ENCODE measurements around the gene EEPD1.
"Not testable (repeated sequence)": the region's sequence is repeated elsewhere in the genome, so short reads cannot be mapped to it uniquely, and the experiment has no call there.

The EEPD1 gene

DNA sequence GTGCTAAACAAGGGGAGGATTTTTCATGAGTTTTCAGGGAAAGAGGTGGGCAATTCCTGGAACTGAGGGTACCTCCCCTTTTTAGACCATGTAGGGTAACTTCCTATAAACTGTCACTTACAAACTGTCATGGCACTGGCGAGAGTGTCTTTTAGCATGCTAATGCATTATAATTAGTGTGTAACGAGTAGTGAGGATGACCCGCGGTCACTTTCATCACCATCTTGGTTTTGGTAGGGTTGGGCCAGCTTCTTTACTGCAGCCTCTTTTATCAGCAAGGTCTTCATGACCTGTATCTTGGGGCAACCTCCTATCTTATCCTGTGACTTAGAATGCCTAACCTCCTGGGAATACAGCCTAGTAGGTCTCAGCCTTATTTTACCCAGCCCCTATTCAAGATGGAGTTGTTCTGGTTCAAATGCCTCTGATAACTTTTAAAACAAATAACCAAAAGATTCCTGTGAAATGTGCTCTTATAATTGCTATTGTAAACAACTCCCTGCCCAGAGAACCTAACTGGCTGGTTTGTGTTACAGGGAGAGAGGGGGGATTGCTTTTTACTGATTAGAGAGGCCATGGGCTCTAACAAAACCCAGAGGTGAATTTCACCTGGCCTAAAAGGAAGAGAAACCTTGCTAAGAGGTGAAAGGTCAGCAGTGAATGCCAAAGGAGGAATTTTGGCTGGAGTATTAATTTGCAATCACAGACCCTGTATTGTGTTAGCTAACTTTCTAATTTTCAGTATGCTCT, 64.3 kb downstream of the EEPD1 start:
- DNase-seq, result no peak

DNA sequence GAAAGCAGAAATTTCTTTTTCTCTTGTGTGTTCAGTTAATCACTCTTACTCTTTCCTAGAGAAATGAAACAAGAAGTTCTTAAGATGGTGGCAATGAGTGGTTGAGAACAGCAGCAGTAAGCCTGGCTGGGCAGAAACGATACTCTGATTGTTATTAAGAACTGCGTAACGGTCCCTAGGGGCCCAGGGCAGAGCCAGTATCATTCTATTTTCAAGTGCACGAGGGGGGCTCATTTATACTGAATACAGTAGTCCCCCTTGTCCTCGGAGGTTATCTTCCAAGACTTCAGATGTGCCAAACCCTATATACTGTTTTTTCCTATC, 64.9 kb downstream of the EEPD1 start:
- no peak for DNase-seq

DNA sequence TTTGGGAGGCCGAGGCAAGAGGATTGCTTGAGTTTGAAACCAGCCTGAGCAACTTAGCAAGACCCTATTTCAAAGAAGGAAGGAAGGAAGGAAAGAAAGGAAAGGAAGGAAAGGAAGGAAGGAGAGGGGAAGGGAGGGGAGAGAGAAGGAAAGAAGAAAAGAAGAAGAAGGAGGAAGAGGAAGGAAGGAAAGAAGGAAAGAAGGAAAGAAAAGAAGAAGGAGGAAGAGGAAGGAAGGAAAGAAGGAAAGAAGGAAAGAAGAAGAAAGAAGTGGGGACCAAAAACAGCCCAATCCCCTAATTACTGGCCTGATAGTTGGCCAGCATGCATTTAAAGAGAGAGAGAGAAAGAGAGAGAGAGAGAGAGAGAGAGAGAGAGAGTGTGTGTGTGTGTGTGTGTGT, 66.4 kb downstream of the EEPD1 start:
- DNase-seq, result no peak

DNA sequence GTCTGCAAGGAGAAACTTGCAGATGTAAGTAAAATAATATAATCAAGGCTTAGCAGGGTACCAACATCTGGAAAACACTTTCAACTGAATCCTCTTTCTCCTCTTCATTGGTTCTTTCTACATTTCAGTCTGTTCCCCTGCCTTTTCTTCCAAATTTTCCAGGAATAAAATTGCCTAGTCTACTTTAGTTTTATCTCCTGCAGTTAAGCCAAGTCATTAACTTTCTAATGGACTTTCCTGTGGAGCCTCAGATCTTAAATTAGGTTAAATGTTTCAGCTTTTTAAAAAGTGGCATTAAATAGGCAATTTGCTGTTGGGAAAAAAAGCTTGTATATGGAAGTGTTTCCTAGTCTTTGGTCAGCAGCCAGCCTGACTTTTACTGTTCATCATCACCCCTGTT, 70.8 kb downstream of the EEPD1 start:
- DNase-seq, result no peak

DNA sequence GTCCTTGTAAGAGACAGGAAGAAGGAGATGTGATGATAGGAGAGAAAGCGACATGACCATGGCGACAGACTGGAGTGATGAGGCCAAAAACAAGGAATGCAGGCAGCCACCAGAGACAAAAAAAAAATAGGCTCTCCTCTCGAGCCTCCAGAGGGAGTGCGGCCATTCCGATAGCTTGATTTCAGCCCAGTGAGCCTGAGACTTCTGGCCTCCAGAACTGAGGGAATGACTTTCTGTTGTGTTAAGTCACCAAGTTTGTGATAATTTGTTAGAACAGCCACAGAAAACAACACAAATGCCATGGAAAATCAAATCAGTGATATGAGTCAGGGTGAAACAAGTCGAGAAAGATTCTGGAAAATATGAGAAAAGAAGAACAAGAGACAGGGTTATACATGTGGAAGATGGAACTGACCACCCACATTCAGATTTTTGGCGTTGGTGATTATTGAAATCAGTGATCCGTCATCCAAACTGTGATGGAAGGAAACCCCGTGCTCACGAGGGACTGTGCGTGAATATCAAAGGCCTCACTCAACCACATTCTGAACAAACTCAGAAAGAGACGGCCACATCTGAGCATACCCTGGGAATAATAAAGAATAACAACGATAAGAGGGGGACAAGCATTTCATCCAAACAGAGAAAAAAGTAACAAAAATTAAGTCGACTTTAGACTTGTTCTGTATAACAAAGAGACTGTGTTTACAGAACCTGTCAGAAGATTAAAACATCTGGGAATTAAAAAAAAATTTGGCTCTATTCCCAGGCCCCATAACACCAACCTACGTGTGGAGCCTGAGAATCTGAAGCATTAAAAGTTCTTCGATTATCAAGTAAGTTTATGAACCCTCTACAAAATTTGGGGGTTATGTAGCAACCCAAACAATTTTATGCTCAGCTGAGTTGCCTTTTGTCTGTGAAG, 72.1 kb downstream of the EEPD1 start:
- no peak for DNase-seq

DNA sequence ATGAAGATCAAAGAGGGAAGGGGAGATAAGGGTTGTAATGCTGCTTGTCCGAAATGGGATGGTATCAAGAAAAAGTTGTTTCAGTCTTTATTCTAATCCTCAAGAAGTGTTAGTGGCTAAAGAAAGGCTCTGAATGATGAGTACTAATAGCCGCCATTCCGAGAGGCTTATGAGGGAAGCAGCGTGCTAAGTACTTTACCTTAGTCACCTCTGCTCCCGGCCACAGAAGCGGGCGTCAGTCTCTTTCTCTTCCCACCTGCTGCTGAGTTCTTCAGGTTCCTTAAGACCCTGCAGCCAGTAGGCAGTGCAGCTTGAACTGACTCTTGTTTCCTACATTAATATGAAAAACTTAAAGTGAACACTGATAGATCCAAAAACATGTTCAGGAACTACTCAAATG, 73.1 kb downstream of the EEPD1 start:
- DNase-seq, result no peak

DNA sequence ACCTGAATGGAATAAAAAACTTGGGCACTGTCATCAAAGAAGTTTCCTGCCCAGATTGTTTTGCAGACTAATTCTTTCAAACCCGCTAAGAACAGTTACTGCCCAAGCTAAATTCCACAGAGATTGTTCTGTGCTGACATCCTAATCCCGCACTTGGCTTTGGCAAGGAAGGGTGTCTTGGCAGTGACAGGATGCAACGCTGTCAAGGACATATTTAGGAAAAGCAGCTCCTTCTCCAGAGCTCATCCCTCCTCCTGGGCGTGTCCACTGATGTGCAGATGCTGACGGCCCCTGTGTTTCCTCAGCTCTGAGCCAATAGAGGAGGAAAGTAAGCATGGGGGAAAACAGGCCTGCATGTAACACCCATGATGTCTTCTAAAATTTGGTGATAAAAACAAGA, 74.2 kb downstream of the EEPD1 start:
- no peak for DNase-seq

DNA sequence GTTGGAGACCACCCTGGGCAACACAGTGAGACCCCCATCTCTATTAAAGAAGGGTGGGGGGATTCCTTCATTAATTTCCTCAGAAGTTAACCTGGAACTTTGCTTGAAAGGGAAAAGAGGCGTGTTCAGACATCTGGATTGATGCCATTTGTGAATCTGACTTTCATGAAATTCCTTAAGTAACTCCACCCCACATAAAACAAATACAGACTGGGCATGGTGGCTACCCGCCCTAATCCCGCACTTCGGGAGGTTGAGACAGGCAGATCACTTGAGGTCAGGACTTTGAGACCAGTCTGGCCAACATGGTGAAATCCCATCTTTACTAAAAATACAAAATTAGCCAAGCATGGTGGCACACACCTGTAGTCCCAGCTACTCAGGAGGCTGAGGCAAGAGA, 75.0 kb downstream of the EEPD1 start:
- DNase-seq, result no peak

DNA sequence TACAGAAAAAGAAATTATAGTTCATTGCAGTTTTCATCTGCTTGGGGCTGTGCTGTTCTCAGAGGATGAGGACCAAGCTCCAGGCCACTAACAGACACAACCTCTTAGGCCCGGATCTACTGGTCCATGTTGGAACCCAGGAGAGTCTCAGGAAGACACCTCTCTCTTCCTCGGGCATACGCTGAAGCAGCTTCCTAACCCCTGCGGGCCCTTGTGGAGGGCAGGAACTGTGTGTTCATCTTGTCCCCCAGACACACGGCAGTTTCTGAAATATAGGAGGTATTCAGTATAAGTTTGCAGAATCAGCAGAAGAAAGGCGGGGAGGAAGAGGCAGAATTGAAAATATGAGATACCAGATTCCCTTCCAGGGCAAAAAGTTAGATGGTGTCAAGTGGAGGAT, 78.4 kb downstream of the EEPD1 start:
- no peak for DNase-seq

DNA sequence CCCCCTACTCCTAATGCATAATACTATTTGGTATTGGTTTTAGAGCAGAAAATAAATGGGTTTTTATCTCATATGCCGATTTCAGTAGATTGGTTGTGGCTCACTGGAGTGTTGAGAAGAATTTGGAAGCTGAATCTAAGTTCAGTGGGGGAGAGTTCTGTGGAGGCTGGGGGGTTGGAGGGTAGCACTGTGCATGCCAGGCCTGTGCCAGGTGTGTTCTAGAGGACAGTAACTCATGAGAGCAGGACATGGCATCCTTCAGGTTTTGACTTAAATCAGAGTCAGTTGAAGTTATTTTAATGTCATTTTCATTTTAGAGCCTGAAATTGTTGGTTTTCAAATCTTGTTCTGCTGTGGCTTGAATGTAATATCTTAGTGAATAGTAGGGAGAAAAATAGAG, 79.5 kb downstream of the EEPD1 start:
- DNase-seq, result no peak

DNA sequence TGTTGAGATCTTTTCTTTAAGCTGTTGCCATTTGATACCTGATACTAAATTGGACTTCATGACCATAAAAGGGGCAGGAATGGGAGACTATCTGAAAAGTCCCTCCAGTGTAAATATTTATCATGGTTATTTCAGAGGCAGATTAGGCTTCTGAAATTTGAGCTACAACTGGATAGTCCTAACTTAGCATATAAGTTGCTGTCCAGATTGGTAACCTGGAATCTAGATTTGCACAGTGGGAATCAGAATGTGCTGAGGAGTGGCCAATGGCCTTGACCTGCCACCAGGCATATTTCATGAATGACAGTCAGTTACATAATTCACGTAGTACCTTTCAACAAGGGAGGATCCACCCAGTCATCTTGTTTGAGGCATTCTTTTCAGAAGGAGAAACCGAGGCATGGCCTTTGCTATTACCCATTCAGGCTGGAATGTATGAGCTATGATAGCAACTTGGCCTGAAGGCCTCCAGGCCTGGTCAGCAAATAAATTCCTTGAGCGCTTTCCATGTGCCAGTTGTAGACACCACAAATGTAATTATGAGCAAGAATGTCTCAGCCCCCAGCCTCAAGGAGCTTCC, 80.0 kb downstream of the EEPD1 start:
- DNase-seq, result no peak

DNA sequence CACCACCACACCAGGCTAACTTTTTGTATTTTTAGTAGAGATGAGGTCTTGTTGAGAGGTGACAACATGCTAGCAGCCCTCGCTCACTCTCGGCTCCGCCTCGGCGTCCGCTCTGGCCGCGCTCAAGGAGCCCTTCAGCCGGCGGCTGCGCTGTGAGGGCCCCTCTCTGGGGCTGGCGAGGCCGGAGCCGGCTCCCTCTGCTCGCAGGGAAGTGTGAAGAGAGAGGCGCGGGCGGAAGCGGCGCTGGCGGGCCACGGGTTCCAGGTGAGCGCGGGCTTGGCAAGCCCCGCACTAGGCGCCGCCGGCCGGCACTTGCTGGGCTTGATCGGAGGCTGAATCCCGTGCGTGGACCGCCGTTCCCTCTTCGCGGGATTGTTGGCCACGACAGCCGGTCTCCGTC, 83.0 kb downstream of the EEPD1 start:
- DNase-seq, result no peak

DNA sequence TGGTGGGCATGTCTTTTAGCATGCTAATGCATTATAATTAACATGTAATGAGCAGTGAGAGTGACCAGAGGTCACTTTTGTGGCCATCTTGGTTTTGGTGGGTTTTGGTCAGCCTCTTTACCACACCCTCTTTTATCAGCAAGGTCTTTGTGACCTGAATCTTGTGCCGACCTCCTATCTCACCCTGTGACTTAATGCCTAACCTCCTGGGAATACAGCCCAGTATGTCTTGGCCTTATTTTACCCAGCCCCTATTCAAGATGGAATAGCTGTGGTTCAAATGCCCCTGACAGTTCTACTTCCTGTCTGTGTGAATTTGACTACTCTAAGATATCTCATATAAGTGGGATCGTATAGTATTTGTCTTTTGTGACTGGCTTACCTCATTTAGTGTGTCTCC, 85.1 kb downstream of the EEPD1 start:
- no peak for DNase-seq

DNA sequence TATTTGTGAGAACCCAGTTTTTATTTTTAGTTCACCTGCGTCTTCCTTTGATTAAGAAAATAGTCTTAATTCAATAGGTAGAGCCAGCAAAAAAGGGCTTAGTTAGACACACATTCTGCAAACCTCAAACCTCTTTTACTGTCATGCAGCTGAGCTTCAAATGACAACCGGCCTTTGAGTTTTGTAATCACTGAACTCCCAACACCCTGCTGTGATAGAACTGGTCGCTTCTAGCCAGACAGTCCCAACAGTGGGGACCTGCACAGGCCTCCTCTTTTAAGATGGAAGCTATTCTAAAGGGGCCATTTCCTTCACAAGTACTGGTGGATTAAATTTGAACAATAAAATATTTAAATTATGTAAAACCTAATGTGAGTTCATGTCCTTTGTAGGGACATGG, 90.3 kb downstream of the EEPD1 start:
- DNase-seq, result not testable (repeated sequence)

DNA sequence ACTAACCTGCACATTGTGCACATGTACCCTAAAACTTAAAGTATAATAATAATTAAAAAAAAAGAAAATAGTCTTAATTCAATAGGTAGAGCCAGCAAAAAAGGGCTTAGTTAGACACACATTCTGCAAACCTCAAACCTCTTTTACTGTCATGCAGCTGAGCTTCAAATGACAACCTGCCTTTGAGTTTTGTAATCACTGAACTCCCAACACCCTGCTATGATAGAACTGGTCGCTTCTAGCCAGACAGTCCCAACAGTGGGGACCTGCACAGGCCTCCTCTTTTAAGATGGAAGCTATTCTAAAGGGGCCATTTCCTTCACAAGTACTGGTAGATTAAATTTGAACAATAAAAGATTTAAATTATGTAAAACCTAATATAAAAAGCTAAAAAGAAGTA, 90.9 kb downstream of the EEPD1 start:
- DNase-seq, result not testable (repeated sequence)

DNA sequence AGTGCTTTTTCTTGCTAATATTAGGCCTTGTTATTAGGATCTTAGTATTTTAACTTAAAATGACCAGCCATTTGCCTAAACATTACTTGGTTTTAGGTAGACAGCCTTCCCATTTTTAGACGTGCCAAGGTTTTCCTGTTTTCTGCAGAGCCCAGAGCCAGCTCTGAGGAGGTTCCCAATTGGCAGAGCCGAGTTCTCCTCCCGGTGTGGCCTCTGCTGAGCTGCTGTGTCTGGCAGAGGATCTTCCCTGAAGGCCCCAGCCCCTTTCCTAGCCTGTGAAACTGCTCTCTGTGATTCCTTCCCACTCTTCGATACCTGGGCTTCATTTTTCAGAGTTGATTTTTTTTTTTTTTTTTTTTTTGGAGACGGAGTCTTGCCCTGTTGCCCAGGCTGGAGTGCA, 91.4 kb downstream of the EEPD1 start:
- no peak for DNase-seq

DNA sequence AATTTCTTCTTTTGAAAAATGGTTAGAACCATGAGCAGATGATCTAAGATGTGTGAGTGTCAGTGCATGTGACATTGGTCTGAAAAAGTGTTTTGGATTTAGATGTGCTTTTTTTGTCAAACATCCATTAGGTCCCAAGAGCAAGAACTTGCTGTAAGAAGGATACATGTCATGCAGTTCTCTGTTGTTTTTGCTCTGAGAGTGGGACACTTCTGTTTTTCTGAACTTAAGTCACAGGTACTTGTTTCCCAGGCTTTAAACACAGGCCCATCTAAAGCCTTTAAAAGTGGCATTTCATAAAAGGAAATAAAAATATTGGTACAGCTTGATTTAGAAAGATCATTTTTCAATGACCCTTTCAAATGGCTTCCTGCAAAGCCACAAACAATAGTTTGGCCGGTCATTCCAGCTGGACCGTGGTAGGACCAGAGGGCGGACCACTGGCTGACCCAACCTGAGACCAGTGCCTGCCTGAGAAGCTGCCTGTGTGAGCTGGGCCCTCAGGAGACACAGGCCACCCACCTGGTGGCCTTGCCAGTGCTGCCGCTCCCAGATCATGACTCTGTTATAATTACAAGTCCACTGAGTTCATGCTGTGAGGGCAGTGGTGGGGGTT, 92.7 kb downstream of the EEPD1 start:
- DNase-seq, result no peak

DNA sequence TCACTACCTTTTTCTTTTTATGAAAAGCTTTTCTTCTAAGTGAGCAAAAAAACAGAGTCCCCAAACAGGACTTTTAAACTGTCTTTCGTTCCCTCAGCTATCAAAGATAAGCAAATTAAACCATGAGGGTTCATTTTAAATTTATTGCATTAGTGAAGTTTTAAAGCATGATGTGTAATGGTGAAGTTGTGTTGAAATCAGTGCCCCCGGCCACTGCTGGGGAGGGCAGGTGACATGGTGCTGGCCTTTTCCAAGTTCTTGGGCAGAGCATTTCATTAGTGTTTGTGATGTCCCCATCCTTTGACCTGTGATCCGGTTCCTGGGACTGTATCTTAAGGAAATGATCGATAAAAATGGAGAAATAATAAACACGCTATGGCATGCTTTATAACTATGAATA, 96.0 kb downstream of the EEPD1 start:
- DNase-seq, result no peak

DNA sequence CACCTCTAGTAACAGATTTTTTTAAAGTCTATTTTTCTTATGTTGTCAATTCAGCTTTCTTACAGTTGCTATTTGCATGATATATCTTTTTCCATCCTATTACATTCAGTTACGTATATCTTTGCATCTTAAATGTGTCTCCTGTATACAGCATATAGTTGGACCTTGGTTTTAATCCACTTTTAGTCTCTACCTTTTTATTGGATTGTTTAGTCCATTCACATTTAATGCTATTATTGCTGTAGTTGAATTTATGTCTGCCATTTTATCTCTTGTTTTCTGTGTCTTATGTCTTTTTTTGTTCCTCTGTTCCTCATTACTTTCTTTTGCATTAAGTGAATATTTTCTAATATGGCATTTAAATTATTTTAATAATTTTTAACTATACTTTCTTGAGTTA, 100.6 kb downstream of the EEPD1 start:
- no peak for DNase-seq

DNA sequence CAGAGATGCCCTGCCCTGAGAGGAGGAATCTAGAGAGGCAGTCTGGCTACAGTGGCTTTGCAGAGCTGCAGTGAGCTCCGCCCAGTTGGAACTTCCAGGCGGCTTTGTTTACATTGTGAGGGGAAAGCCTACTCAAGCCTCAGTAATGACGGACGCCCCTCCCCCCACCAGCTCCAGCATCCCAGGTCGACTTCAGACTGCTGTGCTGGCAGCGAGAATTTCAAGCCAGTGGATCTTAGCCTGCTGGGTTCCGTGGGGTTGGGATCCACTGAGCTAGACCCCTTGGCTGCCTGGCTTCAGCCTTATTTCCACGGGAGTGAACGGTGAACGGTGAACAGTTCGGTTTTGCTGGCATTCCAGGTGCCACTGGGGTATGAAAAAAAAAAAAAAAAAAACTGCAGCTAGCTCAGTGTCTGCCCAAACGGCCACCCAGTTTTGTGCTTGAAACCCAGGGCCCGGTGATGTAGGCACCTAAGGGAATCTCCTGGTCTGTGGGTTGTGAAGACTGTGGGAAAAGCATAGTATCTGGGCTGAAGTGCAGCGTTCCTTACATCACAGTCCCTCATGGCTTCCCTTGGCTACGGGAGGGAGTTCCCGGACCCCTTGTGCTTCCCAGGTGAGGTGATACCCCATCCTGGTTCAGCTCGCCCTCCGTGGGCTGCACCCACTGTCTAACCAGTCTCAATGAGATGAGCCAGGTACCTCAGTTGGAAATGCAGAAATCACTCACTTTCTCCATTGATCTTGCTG, 105.6 kb downstream of the EEPD1 start:
- peak; percentile 68 for DNase-seq

DNA sequence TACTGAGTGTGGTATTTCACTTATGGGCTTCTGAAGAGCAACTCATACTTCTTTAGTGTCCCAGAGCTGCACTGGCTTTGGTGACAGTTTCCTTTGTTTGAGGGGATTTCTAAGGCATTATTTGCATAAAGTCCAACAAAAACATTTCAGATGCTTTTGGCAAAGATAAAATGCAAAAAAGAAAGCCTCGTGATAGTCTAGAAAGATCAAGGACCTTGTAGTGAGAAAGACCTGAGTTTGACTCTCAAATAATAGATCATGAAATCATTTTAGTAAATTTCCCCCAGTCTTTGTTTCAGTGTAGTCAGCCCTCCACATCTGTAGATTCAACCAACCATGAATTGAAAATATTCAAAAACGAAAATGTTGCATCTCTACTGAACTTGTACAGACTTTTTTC, 107.4 kb downstream of the EEPD1 start:
- no peak for DNase-seq

DNA sequence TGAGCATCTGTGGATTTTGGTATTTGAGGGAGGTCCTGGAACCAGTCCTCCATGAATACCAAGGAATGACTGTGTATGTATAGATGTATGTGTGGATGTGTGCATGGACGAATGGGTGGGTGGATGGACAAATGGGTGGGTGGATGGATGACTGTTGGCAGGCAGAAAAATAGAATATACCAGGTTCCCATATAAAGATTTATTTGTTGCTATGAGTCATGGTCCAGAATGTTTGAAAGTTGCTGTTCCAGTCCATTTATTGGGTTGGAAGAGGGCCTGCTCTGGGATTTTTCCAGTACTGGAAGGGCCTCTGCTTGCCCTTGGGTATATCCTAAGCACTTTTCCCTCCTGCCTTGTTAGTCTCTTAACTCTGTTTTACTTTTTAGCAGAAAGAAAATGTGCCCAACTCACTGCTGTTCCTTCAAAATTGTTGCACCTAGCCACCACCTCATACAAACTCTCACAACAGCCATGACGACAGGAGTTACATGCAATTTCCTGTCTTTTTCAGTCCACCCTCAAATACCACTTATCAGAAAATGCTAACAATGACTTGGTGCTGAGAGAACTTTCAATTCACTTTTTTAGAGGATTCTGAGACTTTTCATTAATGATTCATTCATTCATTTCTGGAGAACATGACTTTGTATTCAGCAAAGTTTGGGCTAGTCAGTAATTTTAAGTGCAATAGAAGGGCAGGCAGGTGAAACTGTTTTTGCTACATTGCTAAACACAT, 108.1 kb downstream of the EEPD1 start:
- DNase-seq, result no peak

Measured in midbrain (tissue), 1 donor.